GM06990 (cell line): ENCODE results near the gene PES1.

Source experiments
- DNase-seq: peaks from one replicate; pipeline ENCODE4 v3.0.0-alpha.2; 2011; ENCODE audit not compliant: insufficient read length; ENCODE audit errors: extremely low read depth
- H3K27me3 ChIP-seq: replicated peaks from 2 replicates; pipeline ENCODE4 v1.6.0; 2011; ENCODE audit warnings: low read length; ENCODE audit not compliant: control insufficient read depth, insufficient read depth
- H3K36me3 ChIP-seq: 2 replicates; pipeline ENCODE4 v1.5.1; 2011; ENCODE audit warnings: low read length; ENCODE audit not compliant: control insufficient read depth, insufficient read depth
- H3K4me3 ChIP-seq: replicated peaks from 2 replicates; pipeline ENCODE4 v1.5.1; 2011; ENCODE audit warnings: low read depth, mild to moderate bottlenecking, control low read depth, low read length
- TF ChIP-seq, protein P1 (sequence below): IDR thresholded peaks from 2 replicates; pipeline ENCODE4 v1.5.1; 2011; ENCODE audit warnings: low read length, control low read depth, mild to moderate bottlenecking, inconsistent platforms; ENCODE audit not compliant: insufficient read depth, poor library complexity, severe bottlenecking

Gene PES1

GRCh38 chr22:30617819-30618218, 26.1 kb upstream of the PES1 start:
- H3K4me3 ChIP-seq = no peak overlapping the region
- H3K36me3 ChIP-seq = no peaks in the 10 kb centered on the region
- no peaks in the 10 kb centered on the region for H3K27me3 ChIP-seq
- no peak for DNase-seq
- TF ChIP-seq, protein P1, sequence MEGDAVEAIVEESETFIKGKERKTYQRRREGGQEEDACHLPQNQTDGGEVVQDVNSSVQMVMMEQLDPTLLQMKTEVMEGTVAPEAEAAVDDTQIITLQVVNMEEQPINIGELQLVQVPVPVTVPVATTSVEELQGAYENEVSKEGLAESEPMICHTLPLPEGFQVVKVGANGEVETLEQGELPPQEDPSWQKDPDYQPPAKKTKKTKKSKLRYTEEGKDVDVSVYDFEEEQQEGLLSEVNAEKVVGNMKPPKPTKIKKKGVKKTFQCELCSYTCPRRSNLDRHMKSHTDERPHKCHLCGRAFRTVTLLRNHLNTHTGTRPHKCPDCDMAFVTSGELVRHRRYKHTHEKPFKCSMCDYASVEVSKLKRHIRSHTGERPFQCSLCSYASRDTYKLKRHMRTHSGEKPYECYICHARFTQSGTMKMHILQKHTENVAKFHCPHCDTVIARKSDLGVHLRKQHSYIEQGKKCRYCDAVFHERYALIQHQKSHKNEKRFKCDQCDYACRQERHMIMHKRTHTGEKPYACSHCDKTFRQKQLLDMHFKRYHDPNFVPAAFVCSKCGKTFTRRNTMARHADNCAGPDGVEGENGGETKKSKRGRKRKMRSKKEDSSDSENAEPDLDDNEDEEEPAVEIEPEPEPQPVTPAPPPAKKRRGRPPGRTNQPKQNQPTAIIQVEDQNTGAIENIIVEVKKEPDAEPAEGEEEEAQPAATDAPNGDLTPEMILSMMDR = no peak

GRCh38 chr22:30615543-30615954, 23.8 kb upstream of the PES1 start:
- no peaks in the 10 kb centered on the region for H3K27me3 ChIP-seq
- no peak for DNase-seq
- TF ChIP-seq, protein P1 = no peak
- no peak overlapping the region for H3K4me3 ChIP-seq
- H3K36me3 ChIP-seq = no peaks in the 10 kb centered on the region

DNA sequence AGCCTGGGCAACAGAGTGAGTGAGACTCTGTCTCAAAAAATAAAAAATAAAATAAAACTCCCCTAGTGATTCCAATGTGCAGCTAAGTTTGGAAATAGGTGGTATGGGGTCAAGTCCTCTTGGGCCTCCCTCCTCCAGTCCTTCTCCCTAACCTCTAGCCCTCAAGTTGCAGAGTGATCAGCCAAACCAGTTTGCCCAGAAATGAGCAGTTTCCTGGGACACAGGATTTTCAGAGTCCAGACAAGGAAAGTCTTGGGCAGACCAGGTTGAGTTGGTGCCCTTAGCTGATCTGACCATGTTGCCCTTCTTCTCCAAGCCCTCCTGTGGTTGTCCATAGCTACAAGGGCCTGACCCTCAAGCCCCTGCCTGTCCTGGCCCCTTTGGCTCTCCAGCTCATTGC, 23.2 kb upstream of the PES1 start:
- no peaks in the 10 kb centered on the region for H3K27me3 ChIP-seq
- H3K4me3 ChIP-seq = no peak overlapping the region
- TF ChIP-seq, protein P1 = no peak
- no peaks in the 10 kb centered on the region for H3K36me3 ChIP-seq
- DNase-seq = no peak

DNA sequence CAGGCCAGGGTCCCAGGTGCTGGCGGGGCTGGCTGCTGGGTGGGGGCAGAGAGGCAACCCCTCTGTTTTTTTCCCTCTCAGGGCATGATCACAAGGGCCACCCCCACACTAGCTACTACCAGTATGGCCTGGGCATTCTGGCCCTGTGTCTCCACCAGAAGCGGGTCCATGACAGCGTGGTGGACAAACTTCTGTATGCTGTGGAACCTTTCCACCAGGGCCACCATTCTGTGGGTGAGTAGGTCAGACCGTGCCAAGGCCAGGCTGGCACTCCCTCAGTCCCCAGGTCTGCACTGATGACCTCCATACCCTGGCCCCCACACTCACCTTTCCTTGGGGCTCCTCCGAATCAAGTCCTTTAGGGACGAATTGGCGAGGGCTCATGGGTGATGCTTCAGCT, 22.6 kb upstream of the PES1 start:
- no peak for DNase-seq
- Histone ChIP-seq H3K4me3 (no peak overlapping the region), H3K36me3 (no peaks in the 10 kb centered on the region), H3K27me3 (no peaks in the 10 kb centered on the region)
- TF ChIP-seq, protein P1 = no peak

- Histone ChIP-seq H3K27me3 (no peaks in the 10 kb centered on the region), H3K4me3 (no peak overlapping the region), H3K36me3 (no peaks in the 10 kb centered on the region)
- DNase-seq = no peak
- TF ChIP-seq, protein P1 = no peak
Measured at GRCh38 chr22:30612789-30613188, 21.1 kb upstream of the PES1 start.

GRCh38 chr22:30611197-30611596, 19.5 kb upstream of the PES1 start:
- no peaks in the 10 kb centered on the region for H3K36me3 ChIP-seq
- H3K4me3 ChIP-seq = no peak overlapping the region
- no peak for DNase-seq
- TF ChIP-seq, protein P1 = no peak
- H3K27me3 ChIP-seq = no peaks in the 10 kb centered on the region
